A549 (cell line): ENCODE data around the gene ENAH. TPM values are rescaled to one million over a fixed set of nuclear protein-coding genes. Genes with fewer than 3 reads are reported as not detected.

ENCODE experiments used
- ATAC-seq, 2 experiments: fragments of 200-7000 bp in 1 of 2; fragments of >200 bp in 1 of 2; cut with Nextera tagmentation in 1 of 2; cut with Tn5 transposase in 1 of 2; 3 replicates each; pipeline versions ENCODE4 v1.8.0 to v1.9.1; 2018 to 2020; ENCODE audit warnings: mild to moderate bottlenecking in 1 of 2, moderate library complexity in 1 of 2
- CTCF ChIA-PET: fragments of 300-600 bp; sonication (Branson Sonifier 250); formaldehyde crosslinking; extraction: SDS; loops from one replicate; lab custom pipeline; 2021; ENCODE audit warnings: antibody characterized with exemption, inconsistent platforms; lab: Yijun Ruan, JAX
- POLR2A ChIA-PET: fragments of 350-600 bp; formaldehyde crosslinking; extraction: SDS; loops from one replicate; lab custom pipeline; 2021; ENCODE audit warnings: antibody characterized with exemption, inconsistent platforms; lab: Yijun Ruan, JAX
- DNase-seq, 2 experiments: peaks; one replicate each; pipeline versions ENCODE4 v3.0.0 to v3.0.0-alpha.2; 2011 to 2016; ENCODE audit warnings: low read depth in 1 of 2, low spot score in 1 of 2
- FAIRE-seq: peaks from 2 replicates; lab custom pipeline; 2011; peaks lifted over from hg19 to GRCh38; lab: Jason Lieb, UNC
- H3K27ac ChIP-seq, 2 experiments: fragments of >200 bp; sonication (Bioruptor Twin); formaldehyde crosslinking; 3 replicates each; pipeline ENCODE4 v1.5.1; 2016 to 2017
- H3K4me1 ChIP-seq: fragments of >200 bp; sonication (Bioruptor Twin); formaldehyde crosslinking; 3 replicates; pipeline ENCODE4 v1.6.1; 2016
- H3K4me2 ChIP-seq: fragments of >200 bp; sonication (Bioruptor Twin); formaldehyde crosslinking; 3 replicates; pipeline ENCODE4 v1.6.1; 2016
- H3K4me3 ChIP-seq: fragments of >200 bp; sonication (Bioruptor Twin); formaldehyde crosslinking; 3 replicates; pipeline ENCODE4 v1.5.1; 2016
- H3K9me3 ChIP-seq: fragments of >200 bp; sonication (Bioruptor Twin); formaldehyde crosslinking; 3 replicates; pipeline ENCODE4 v1.6.1; 2016
- ESRRA ChIP-seq: fragments of 150-350 bp; IDR thresholded peaks from 2 replicates; pipeline ENCODE4 v1.6.1; 2014; ENCODE audit warnings: mild to moderate bottlenecking, low read length, borderline replicate concordance
- FOSB ChIP-seq: fragments of 250-450 bp; sonication (Bioruptor Pico); IDR thresholded peaks from 2 replicates; pipeline ENCODE4 v1.5.0; 2020; ENCODE audit warnings: mild to moderate bottlenecking, moderate library complexity
- FOSL2 ChIP-seq, 2 experiments: fragments of 450-650 bp in 1 of 2; fragments of >200 bp in 1 of 2; sonication (Bioruptor Twin) in 1 of 2; formaldehyde crosslinking; IDR thresholded peaks; 2 replicates each; pipeline versions ENCODE4 v1.5.0 to v1.6.1; 2016 to 2020; ENCODE audit warnings: mild to moderate bottlenecking in 1 of 2, moderate library complexity in 1 of 2
- FOXS1 ChIP-seq: fragments of 250-450 bp; sonication (Bioruptor Pico); IDR thresholded peaks from 2 replicates; pipeline ENCODE4 v1.5.0; 2020; ENCODE audit warnings: mild to moderate bottlenecking, moderate library complexity
- GATA3 ChIP-seq: IDR thresholded peaks from 2 replicates; pipeline ENCODE4 v1.6.1; 2012; ENCODE audit warnings: borderline replicate concordance
- HEYL ChIP-seq: fragments of 250-450 bp; sonication (Bioruptor Pico); IDR thresholded peaks from 2 replicates; pipeline ENCODE4 v1.8.0; 2021; ENCODE audit warnings: mild to moderate bottlenecking, moderate library complexity
- HOXB5 ChIP-seq: fragments of 250-450 bp; sonication (Bioruptor Pico); IDR thresholded peaks from 2 replicates; pipeline ENCODE4 v1.5.0; 2020; ENCODE audit warnings: mild to moderate bottlenecking, moderate library complexity
- JUN ChIP-seq, 2 experiments: fragments of >200 bp; sonication (Bioruptor Twin); formaldehyde crosslinking; IDR thresholded peaks; 2 replicates in 1 of 2; 3 replicates in 1 of 2; pipeline ENCODE4 v1.6.1; 2016 to 2017
- JUNB ChIP-seq: fragments of >200 bp; sonication (Bioruptor Twin); formaldehyde crosslinking; IDR thresholded peaks from 2 replicates; pipeline ENCODE4 v1.6.1; 2016
- KDM1A ChIP-seq: fragments of 200-600 bp; sonication (generic); IDR thresholded peaks from 2 replicates; pipeline ENCODE4 v1.6.1; 2016; ENCODE audit warnings: low read depth, mild to moderate bottlenecking
- KDM5A ChIP-seq: fragments of 200-600 bp; sonication (generic); IDR thresholded peaks from 2 replicates; pipeline ENCODE4 v1.6.1; 2016; ENCODE audit warnings: antibody characterized with exemption, mild to moderate bottlenecking
- NPAS2 ChIP-seq: fragments of 250-450 bp; sonication (Bioruptor Pico); IDR thresholded peaks from 2 replicates; pipeline ENCODE4 v1.8.0; 2022; ENCODE audit warnings: mild to moderate bottlenecking, moderate library complexity, borderline replicate concordance
- POLR2A ChIP-seq: IDR thresholded peaks from 2 replicates; pipeline ENCODE4 v1.6.1; 2012; ENCODE audit warnings: mild to moderate bottlenecking, low read length
- POLR2AphosphoS2 ChIP-seq: conservative IDR thresholded peaks from 2 replicates; pipeline ENCODE4 v1.6.1; 2012; ENCODE audit warnings: low read length, improper control_type of control experiment, inconsistent platforms
- RNF2 ChIP-seq: fragments of 200-600 bp; sonication (generic); IDR thresholded peaks from 2 replicates; pipeline ENCODE4 v1.6.1; 2016; ENCODE audit warnings: low read depth, mild to moderate bottlenecking, antibody characterized with exemption, moderate library complexity, borderline replicate concordance
- SREBF2 ChIP-seq: fragments of 450-650 bp; IDR thresholded peaks from 2 replicates; pipeline ENCODE4 v1.6.1; 2014; ENCODE audit warnings: mild to moderate bottlenecking, moderate library complexity
- ZC3H11A ChIP-seq: fragments of 450-650 bp; IDR thresholded peaks from 2 replicates; pipeline ENCODE4 v1.6.1; 2014; ENCODE audit warnings: antibody characterized with exemption, mild to moderate bottlenecking
- ZFP36 ChIP-seq: fragments of 450-650 bp; IDR thresholded peaks from 2 replicates; pipeline ENCODE4 v1.6.1; 2014; ENCODE audit warnings: borderline replicate concordance; ENCODE audit not compliant: partially characterized antibody
- ZSCAN20 ChIP-seq: fragments of 250-450 bp; sonication (Bioruptor Pico); IDR thresholded peaks from 2 replicates; pipeline ENCODE4 v1.8.0; 2022; ENCODE audit warnings: mild to moderate bottlenecking, moderate library complexity
- WGBS: methylation state at CpG from one replicate; pipeline ENCODE4 v1.1.6; 2017; ENCODE audit errors: missing lambda C conversion rate; 5-methylcytosine and 5-hydroxymethylcytosine counted together
- polyA plus RNA-seq, 4 experiments: library from polyadenylated mRNA; depleted of rRNA in 3 of 4; stranded (reverse); fragments of >200 nt; fragmentation: RNase III in 1 of 4; extraction: RNeasy Plus Mini Kit Qiagen cat#74134 plus additional on column Dnase treatment in 1 of 4; gene quantifications; 2 replicates in 3 of 4; 3 replicates in 1 of 4; pipeline ENCODE4 v1.2.3, GENCODE V29; 2011 to 2017
- TF ChIP-seq, protein P1 (sequence below): IDR thresholded peaks from 2 replicates; pipeline ENCODE4 v1.6.1; 2012
- TF ChIP-seq, protein P2 (sequence below): fragments of >200 bp; sonication (Bioruptor Twin); formaldehyde crosslinking; IDR thresholded peaks from 2 replicates; pipeline ENCODE4 v1.6.1; 2016

Gene ENAH
- polyA plus RNA-seq, 2 of the 4 experiments (the other 2 are of a cell fraction) = 142 to 155 TPM

DNA sequence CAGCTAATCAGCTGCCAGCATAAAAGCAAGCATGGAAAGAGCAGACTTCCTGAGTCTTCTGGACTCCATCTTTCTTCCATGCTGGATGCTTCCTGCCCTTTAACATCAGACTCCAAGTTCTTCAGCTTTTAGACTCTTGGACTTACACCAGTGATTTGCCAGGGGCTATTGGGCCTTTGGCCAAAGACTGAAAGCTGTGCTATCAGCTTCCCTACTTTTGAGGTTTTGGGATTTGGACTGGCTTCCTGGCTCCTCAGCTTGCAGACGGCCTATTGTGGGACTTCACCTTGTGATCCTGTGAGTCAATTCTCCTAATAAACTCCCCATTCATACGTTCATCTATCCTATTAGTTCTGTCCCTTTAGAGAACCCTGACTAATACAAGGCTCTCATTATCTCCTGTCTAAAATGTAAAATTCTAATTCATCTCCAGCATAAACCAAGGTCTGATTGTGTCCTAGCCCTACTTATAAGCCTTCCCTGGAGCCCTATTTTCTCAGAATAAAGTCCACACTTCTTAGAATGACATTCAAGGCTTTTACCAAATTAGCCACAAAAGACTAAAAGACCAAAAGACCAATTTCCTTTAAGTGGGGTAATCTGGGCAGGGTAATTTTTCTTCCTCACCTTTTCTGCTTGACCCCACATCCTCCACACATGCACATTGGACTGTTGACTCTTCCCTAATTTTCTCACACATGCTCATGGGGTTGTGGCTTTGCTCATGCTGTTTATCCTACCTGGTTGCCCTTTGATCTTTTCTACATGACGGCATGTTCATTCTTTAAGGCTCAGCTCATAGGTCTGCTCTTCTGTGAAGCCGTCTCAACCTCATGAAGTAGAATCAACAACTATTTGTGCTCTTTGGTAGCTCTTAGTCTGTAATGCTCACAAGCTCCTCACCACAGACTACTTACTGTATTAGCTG, 18.1 kb upstream of the ENAH start:
- ATAC-seq (0 out of 6 replicates have a peak, but pooled peaks of 1 of the 2 experiments have one; percentile 19), FAIRE-seq (no peak), DNase-seq (no peak)
- H3K27ac ChIP-seq = peak overlapping the region in 1 of 2 experiments; percentile 29; a peak in 1 of 6 replicates
- 76% methylated on average over 4 of the region's 4 CpGs for WGBS
- 0 out of 3 replicates have a peak, but pooled peaks cover 3% of the 10 kb centered on the region for H3K4me1 ChIP-seq
- POLR2A ChIA-PET = interaction anchor here (1.2 kb wide), 1 partner anchor 76 kb away, joined by 3 read pairs; no protein-coding TSS in a partner anchor
- H3K9me3 ChIP-seq = no peaks in the 10 kb centered on the region
- CTCF ChIA-PET = interaction anchor here (1.3 kb wide), 1 partner anchor 101 kb away, joined by 7 read pairs; no protein-coding TSS in a partner anchor
- no peak overlapping the region for H3K4me3 ChIP-seq
- no peak overlapping the region for H3K4me2 ChIP-seq
- TF ChIP-seq SREBF2 (no peak), KDM5A (no peak), ZC3H11A (no peak)

- ChIA-PET POLR2A (interaction anchor here (1.2 kb wide), 1 partner anchor 77 kb away, joined by 3 read pairs; no protein-coding TSS in a partner anchor), CTCF (interaction anchor here (0.6 kb wide), 1 partner anchor 116 kb away, joined by 9 read pairs; no protein-coding TSS in a partner anchor)
- WGBS = 92% methylated on average over 7 of the region's 7 CpGs
- no peaks in the 10 kb centered on the region for H3K9me3 ChIP-seq
- 0 out of 3 replicates have a peak, but pooled peaks cover 3% of the 10 kb centered on the region for H3K4me1 ChIP-seq
- ATAC-seq = no peak
- H3K27ac ChIP-seq = no peak overlapping the region
- H3K4me2 ChIP-seq = no peak overlapping the region
- no peak for DNase-seq
- TF ChIP-seq HOXB5 = no peak
- no peak for TF ChIP-seq ZFP36
- TF ChIP-seq, all 56 proteins: peak for 0
- FAIRE-seq = no peak
- H3K4me3 ChIP-seq = no peak overlapping the region
These were observed 17.4 kb upstream of the ENAH start for GRCh38 chr1:225670356-225670755.

DNA sequence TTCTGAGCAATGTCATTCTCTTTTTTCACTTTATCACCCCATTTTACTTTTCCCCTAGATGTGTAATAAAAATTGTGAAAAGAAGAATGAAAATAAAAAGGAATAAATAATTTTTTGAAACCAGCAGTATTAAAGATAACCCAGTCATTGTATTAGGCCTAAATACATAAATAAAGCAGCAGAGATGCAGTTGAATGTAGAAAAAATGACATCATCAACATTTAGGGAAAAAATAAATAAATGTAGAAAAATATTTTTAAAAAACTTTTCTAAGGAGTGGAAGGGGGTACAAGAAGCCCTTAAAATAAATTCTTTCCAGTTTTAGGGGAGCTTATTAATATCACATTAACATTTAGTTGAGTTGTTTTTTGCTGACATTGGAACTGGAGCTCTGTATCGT, 15.3 kb upstream of the ENAH start:
- Histone ChIP-seq H3K4me2 (no peak overlapping the region), H3K4me1 (0 out of 3 replicates have a peak, but pooled peaks cover 3% of the 10 kb centered on the region), H3K9me3 (no peaks in the 10 kb centered on the region), H3K27ac (no peak overlapping the region), H3K4me3 (no peak overlapping the region)
- DNase-seq = no peak
- ATAC-seq = no peak
- ChIA-PET POLR2A (no interaction called here), CTCF (no interaction called here)
- no peak for FAIRE-seq
- 92% methylated on average over 1 of the region's 1 CpG for WGBS
- no peak for TF ChIP-seq KDM5A
- no peak for TF ChIP-seq HOXB5
- TF ChIP-seq NPAS2 = no peak
- no peak for TF ChIP-seq KDM1A
- TF ChIP-seq, protein P1, sequence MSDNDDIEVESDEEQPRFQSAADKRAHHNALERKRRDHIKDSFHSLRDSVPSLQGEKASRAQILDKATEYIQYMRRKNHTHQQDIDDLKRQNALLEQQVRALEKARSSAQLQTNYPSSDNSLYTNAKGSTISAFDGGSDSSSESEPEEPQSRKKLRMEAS = no peak
- no peak for TF ChIP-seq FOSL2 (IDR thresholded peaks at IDR 0.05)
- TF ChIP-seq FOSL2 (CRISPR knock-in tag; IDR thresholded peaks at IDR 0.05) = no peak
- no peak for TF ChIP-seq SREBF2
- TF ChIP-seq POLR2AphosphoS2 = no peak
- no peak for TF ChIP-seq POLR2A
- TF ChIP-seq, protein P2, sequence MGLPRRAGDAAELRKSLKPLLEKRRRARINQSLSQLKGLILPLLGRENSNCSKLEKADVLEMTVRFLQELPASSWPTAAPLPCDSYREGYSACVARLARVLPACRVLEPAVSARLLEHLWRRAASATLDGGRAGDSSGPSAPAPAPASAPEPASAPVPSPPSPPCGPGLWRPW = no peak
- TF ChIP-seq FOXS1 = no peak
- no peak for TF ChIP-seq ESRRA
- TF ChIP-seq GATA3 = no peak
- no peak for TF ChIP-seq JUN (IDR thresholded peaks at IDR 0.05)
- no peak for TF ChIP-seq HEYL (CRISPR knock-in tag)
- TF ChIP-seq RNF2 = no peak
- no peak for TF ChIP-seq JUNB

DNA sequence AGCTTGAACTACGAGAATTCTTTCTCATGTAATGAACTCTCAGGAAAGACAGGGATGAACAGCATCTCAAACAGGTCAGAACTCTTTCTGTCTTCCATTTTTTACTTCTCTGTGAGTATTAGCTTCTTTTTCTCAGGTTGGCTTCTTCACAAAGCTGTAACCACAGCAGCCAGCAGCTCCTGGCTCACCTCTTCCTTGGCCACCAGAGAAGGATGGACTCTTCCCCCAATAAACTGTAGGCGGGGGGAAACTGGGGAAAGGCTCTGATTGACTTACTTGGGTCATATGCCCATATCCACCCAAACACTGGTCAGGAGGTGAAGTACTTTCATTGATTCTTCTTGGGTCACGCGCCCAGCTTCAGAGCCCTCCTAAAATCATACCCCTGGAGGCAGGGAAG, 14.4 kb upstream of the ENAH start:
- no peak overlapping the region for H3K27ac ChIP-seq
- H3K9me3 ChIP-seq = no peaks in the 10 kb centered on the region
- ChIA-PET CTCF (interaction anchor here (1.6 to 1.7 kb wide), 2 partner anchors 12 to 105 kb away, joined by 4 to 5 read pairs; no protein-coding TSS in a partner anchor), POLR2A (no interaction called here)
- FAIRE-seq (no peak), DNase-seq (no peak), ATAC-seq (no peak; a peak in 1 of 6 replicates)
- 91% methylated on average over 4 of the region's 4 CpGs for WGBS
- TF ChIP-seq FOSB (CRISPR knock-in tag) = no peak
- TF ChIP-seq GATA3 = no peak
- no peak for TF ChIP-seq ZSCAN20 (CRISPR knock-in tag)
- H3K4me3 ChIP-seq = no peak overlapping the region
- H3K4me1 ChIP-seq = 0 out of 3 replicates have a peak, but pooled peaks cover 3% of the 10 kb centered on the region
- H3K4me2 ChIP-seq = no peak overlapping the region
